ENCODE results near the gene KIF26A. TPM values are rescaled to one million over a fixed set of nuclear protein-coding genes. Genes with fewer than 3 reads are reported as not detected.
A peak's percentile ranks its signal among the peaks of the same experiment; 100 is the strongest.

KIF26A gene
- total and polyA plus RNA-seq, 2 of the 13 experiments (the other 11 are each of a cell fraction or from before 2014, with no cell fraction given) = not detected

DNA sequence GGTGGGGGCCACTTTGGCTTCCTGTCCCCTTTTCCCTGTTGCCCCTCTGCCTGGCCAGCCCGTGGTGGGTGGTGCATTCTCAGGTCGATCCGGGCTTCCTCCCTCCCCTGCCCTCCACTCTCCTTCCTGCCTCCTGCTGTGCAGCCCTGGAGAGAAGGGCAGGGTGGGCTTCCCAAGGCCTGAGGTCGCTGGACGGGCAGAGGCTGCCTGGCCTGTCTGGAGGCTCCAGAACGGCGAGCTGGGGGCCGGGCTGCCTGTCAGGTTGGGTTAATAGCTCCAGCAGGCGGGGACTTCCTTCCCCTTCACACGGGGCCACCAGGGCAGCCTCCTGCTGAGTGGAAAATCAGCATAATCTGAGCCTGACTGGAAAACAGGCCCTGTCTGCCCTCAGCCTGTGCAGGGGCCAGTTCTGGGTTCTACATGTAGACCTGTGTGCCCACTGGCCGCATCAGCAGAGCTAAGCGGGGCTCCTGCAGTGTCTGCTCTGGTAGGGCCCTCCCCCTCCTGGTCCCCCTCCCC is 11.3 kb downstream of the KIF26A start:
- in situ Hi-C loops (cut with HindIII; ENCODE audit: extremely low pct_ligation_motif_present, low pct_unique_long_range_greater_than_20kb) (no loop called here), intact Hi-C loops (cut with micrococcal nuclease; ENCODE audit: unreplicated experiment) (no loop called here)
- FAIRE-seq = no peak
- POLR2A ChIA-PET = no interaction called here
- Histone ChIP-seq H4K20me1 (ENCODE audit: insufficient read depth, low read length) (0 out of 2 replicates have a peak, but pooled peaks cover 3% of the 10 kb centered on the region), H3K4me1 (ENCODE audit: insufficient read depth, low read length) (no peaks in the 10 kb centered on the region), H3K4me2 (ENCODE audit: low read depth, low read length) (no peak overlapping the region), H3K27ac (ENCODE audit: extremely low read length, insufficient read depth, low read length) (no peak overlapping the region), H3K79me2 (ENCODE audit: insufficient read depth, low read length) (no peaks in the 10 kb centered on the region), H3K27me3 (ENCODE audit: control insufficient read depth in 1 of 2, insufficient read depth in 2 of 2, low read length in 2 of 2) (peaks cover 11 to 59% of the 10 kb centered on the region in 2 experiments; a peak in 4 of 5 replicates), H3K9ac (ENCODE audit: insufficient read depth, low read depth, low read length) (no peak overlapping the region), H2AFZ (ENCODE audit: low read length) (no peak overlapping the region), H3K36me3 (replicated peaks in 1 of 2; ENCODE audit: control insufficient read depth in 1 of 2, insufficient read depth in 2 of 2, low read length in 2 of 2) (no peaks in the 10 kb centered on the region), H3K4me3 (replicated peaks in 1 of 3; ENCODE audit: insufficient read depth in 1 of 3, low read depth in 2 of 3, low read length in 3 of 3) (no peak overlapping the region), H3K9me3 (ENCODE audit: low read length) (no peaks in the 10 kb centered on the region)
- 0% methylated on average over 5 of the region's 12 CpGs for WGBS (ENCODE audit: low lambda C conversion rate)
- BruUV-seq (replicated peaks) = no TSS peak
- no peak for DNase-seq (ENCODE audit: low spot score)
- TF ChIP-seq IRX3 (CRISPR knock-in tag; IDR thresholded peaks at IDR 0.05; ENCODE audit: borderline replicate concordance, low read depth) (no peak), PCBP1 (IDR thresholded peaks at IDR 0.05; ENCODE audit: borderline replicate concordance, low read depth, low read length) (peak; percentile 77; the same call in 1 of the 2 replicates)
- CTCF ChIA-PET (ENCODE audit: low intra/inter-chr PET ratio, low total read pairs) = no interaction called here
- no peak for ATAC-seq

DNA sequence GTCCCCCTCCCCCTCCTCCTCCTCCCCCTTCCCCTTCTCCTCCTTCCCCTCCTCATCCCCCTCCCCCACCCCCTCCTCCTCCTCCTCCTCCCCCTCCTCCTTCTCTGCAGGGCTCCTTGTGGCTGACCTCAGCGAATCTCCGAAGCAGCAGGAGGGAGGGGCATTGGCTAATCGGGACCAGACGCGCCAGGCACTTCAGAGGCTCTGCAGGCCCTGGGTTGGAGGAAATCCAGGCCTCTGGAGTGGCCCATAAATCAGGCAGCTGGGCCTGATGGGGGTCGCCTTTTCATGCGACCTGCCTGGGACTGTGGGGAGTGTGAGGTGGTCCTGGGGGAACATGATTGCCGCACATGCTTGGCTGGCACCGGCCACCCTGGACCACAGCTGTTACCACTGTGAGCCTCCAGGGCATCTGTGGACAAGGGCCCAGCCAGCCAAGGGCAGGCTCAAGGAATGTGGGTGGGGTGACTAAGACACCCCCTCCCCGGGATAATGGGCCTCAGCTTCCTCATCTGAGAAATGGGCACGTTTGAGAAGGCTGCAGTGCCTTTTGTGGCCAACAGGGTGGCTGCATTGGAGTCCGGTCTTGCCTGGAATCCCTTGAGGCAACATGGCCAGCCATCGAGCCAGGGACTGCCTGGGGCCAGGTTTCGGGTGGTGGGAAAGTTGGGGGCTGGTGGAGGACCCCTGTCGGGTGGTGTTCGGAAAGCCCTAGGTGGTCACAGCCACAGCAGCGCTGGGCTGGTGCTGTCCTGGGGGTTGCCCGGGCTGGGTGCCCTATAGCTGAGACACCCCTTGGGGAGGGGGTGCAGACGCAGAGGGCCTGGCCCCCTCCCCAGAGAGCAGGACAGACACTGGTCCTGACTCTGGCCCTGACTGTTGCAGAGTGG is 12.0 kb downstream of the KIF26A start:
- ChIA-PET CTCF (ENCODE audit: low intra/inter-chr PET ratio, low total read pairs) (no interaction called here), POLR2A (no interaction called here)
- no peak for TF ChIP-seq ZNF350 (CRISPR knock-in tag; IDR thresholded peaks at IDR 0.05; ENCODE audit: borderline replicate concordance, low read depth)
- TF ChIP-seq, protein P1, sequence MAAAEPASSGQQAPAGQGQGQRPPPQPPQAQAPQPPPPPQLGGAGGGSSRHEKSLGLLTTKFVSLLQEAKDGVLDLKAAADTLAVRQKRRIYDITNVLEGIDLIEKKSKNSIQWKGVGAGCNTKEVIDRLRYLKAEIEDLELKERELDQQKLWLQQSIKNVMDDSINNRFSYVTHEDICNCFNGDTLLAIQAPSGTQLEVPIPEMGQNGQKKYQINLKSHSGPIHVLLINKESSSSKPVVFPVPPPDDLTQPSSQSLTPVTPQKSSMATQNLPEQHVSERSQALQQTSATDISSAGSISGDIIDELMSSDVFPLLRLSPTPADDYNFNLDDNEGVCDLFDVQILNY (CRISPR knock-in tag; conservative IDR thresholded peaks at IDR 0.05) = no peak
- TF ChIP-seq ZNF629 (CRISPR knock-in tag; conservative IDR thresholded peaks at IDR 0.05) = peak; percentile 94
- TF ChIP-seq CHCHD3 (CRISPR knock-in tag; IDR thresholded peaks at IDR 0.05) = no peak
- no peak for TF ChIP-seq SMARCC2 (IDR thresholded peaks at IDR 0.05)
- peak; percentile 65 for TF ChIP-seq ZMYM3 (CRISPR knock-in tag; IDR thresholded peaks at IDR 0.05)
- H3K4me3 ChIP-seq (replicated peaks in 1 of 3; ENCODE audit: insufficient read depth in 1 of 3, low read depth in 2 of 3, low read length in 3 of 3) = no peak overlapping the region
- H3K9me3 ChIP-seq (ENCODE audit: low read length) = no peaks in the 10 kb centered on the region
- H3K9ac ChIP-seq (ENCODE audit: insufficient read depth, low read depth, low read length) = no peak overlapping the region
- no peak overlapping the region for H2AFZ ChIP-seq (ENCODE audit: low read length)
- ATAC-seq (no peak), FAIRE-seq (no peak), DNase-seq (ENCODE audit: low spot score) (no peak)
- BruUV-seq (replicated peaks) = no TSS peak
- H3K27me3 ChIP-seq (ENCODE audit: control insufficient read depth in 1 of 2, insufficient read depth in 2 of 2, low read length in 2 of 2) = peaks cover 10 to 52% of the 10 kb centered on the region in 2 experiments; a peak in 4 of 5 replicates
- in situ Hi-C loops (cut with HindIII; ENCODE audit: extremely low pct_ligation_motif_present, low pct_unique_long_range_greater_than_20kb) (no loop called here), intact Hi-C loops (cut with micrococcal nuclease; ENCODE audit: unreplicated experiment) (no loop called here)
- 0 out of 2 replicates have a peak, but pooled peaks cover 3% of the 10 kb centered on the region for H4K20me1 ChIP-seq (ENCODE audit: insufficient read depth, low read length)
- H3K4me2 ChIP-seq (ENCODE audit: low read depth, low read length) = no peak overlapping the region
- no peaks in the 10 kb centered on the region for H3K36me3 ChIP-seq (replicated peaks in 1 of 2; ENCODE audit: control insufficient read depth in 1 of 2, insufficient read depth in 2 of 2, low read length in 2 of 2)
- no peaks in the 10 kb centered on the region for H3K79me2 ChIP-seq (ENCODE audit: insufficient read depth, low read length)
- H3K27ac ChIP-seq (ENCODE audit: extremely low read length, insufficient read depth, low read length) = no peak overlapping the region
- 5% methylated on average over 8 of the region's 19 CpGs for WGBS (ENCODE audit: low lambda C conversion rate)
- no peaks in the 10 kb centered on the region for H3K4me1 ChIP-seq (ENCODE audit: insufficient read depth, low read length)

All from HepG2 (cell line).